ENCODE results near the gene SREBF2.

DNA sequence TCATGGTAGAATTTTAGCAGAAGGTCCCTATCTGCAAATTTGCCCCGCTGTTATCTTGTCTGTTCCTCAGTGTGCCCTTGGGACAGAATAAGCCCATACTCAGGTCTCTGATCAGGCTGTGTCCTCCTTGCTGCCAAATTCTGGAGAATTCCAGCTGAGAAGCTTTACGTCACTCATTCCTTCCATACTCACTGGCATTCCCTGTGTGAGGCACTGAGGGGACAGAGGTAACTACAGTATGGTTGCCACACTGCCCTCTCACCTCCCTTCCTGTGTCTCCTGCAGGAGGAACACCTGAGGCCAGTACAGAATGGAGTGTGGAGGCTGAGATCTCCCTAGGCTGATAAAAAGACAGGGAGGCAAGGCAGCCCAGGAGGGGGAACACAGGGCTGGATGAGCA lies 50.5 kb downstream of the SREBF2 start:
- TF ChIP-seq EZH2 (IDR thresholded peaks at IDR 0.05; ENCODE audit: insufficient read depth, poor library complexity, severe bottlenecking): no peak
- TF ChIP-seq EZH2phosphoT487 (IDR thresholded peaks at IDR 0.05; ENCODE audit: insufficient read depth, low read depth): no peak

All from GM23248 (cell line).